ENCODE measurements around the gene ALLC.

ALLC gene

DNA sequence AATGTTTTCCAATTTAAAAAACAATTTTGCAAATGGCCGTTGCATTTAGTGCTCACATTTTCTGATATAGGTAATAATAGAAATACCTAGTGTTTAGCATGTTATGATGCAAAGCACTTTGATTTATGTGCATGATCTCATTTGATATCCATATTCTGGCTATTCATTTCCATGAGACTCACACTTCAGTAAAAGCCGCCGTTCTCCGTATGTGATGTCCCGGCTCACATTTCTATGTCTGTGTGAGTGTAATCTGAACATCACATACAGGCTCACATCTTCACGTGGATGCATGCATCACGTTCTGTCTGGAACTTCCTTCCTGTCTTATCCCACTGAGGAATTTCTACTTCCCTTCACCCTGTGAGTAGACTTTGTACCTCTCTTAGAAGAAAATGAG is 91.2 kb downstream of the ALLC start:
- Histone ChIP-seq H3K36me3 (replicated peaks; ENCODE audit: low read depth, low read length) (no peaks in the 10 kb centered on the region), H3K79me2 (ENCODE audit: low read length) (no peaks in the 10 kb centered on the region), H3K9ac (ENCODE audit: low read length) (no peak overlapping the region), H4K20me1 (ENCODE audit: insufficient read depth, low read length) (no peaks in the 10 kb centered on the region), H3K27me3 (ENCODE audit: low read depth, low read length) (peaks cover 57% of the 10 kb centered on the region), H3K4me2 (ENCODE audit: low read length) (no peak overlapping the region), H3K27ac (ENCODE audit: low read length) (no peak overlapping the region), H3K4me3 (ENCODE audit: low read length) (no peak overlapping the region), H3K9me3 (ENCODE audit: insufficient read depth, low read length) (no peaks in the 10 kb centered on the region), H3K4me1 (ENCODE audit: low read length) (peaks cover 5% of the 10 kb centered on the region), H2AFZ (ENCODE audit: low read depth, low read length) (no peak overlapping the region)
- TF ChIP-seq, protein P1, sequence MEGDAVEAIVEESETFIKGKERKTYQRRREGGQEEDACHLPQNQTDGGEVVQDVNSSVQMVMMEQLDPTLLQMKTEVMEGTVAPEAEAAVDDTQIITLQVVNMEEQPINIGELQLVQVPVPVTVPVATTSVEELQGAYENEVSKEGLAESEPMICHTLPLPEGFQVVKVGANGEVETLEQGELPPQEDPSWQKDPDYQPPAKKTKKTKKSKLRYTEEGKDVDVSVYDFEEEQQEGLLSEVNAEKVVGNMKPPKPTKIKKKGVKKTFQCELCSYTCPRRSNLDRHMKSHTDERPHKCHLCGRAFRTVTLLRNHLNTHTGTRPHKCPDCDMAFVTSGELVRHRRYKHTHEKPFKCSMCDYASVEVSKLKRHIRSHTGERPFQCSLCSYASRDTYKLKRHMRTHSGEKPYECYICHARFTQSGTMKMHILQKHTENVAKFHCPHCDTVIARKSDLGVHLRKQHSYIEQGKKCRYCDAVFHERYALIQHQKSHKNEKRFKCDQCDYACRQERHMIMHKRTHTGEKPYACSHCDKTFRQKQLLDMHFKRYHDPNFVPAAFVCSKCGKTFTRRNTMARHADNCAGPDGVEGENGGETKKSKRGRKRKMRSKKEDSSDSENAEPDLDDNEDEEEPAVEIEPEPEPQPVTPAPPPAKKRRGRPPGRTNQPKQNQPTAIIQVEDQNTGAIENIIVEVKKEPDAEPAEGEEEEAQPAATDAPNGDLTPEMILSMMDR (IDR thresholded peaks at IDR 0.05; ENCODE audit: low read depth, low read length): no peak
- no peak for TF ChIP-seq EZH2phosphoT487 (IDR thresholded peaks at IDR 0.05; ENCODE audit: low read depth)

DNA sequence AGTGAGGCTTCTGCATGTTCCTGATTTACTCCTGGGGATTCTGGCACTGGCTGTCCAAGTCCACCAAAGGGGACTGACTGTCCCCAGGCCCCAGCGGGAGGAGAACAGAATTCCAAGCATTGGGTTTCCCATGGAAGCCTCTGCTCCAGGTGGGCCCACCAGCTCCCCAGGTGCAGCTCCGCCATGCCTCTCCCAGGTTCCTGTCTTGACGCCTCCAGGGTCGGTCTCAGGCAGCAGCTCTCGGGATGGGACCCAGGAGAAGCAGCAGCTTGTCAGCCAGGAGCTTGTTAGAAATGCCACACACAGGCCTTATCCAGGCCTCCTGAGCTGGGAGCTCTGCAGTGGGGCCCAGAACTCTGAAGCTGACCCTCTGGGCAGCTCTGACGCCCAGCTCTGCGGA is 93.3 kb downstream of the ALLC start:
- no peaks in the 10 kb centered on the region for H3K9me3 ChIP-seq (ENCODE audit: insufficient read depth, low read length)
- no peak overlapping the region for H3K4me3 ChIP-seq (ENCODE audit: low read length)
- 0 out of 2 replicates have a peak overlapping the region, but pooled peaks have one; percentile 17 for H3K4me2 ChIP-seq (ENCODE audit: low read length)
- H3K4me1 ChIP-seq (ENCODE audit: low read length): peaks cover 5% of the 10 kb centered on the region
- no peaks in the 10 kb centered on the region for H3K36me3 ChIP-seq (replicated peaks; ENCODE audit: low read depth, low read length)
- peaks cover 59% of the 10 kb centered on the region for H3K27me3 ChIP-seq (ENCODE audit: low read depth, low read length)
- TF ChIP-seq EZH2phosphoT487 (IDR thresholded peaks at IDR 0.05; ENCODE audit: low read depth): no peak
- TF ChIP-seq, protein P1 (IDR thresholded peaks at IDR 0.05; ENCODE audit: low read depth, low read length): no peak
- H3K27ac ChIP-seq (ENCODE audit: low read length): no peak overlapping the region
- no peak overlapping the region for H3K9ac ChIP-seq (ENCODE audit: low read length)
- H4K20me1 ChIP-seq (ENCODE audit: insufficient read depth, low read length): no peaks in the 10 kb centered on the region
- no peak overlapping the region for H2AFZ ChIP-seq (ENCODE audit: low read depth, low read length)
- H3K79me2 ChIP-seq (ENCODE audit: low read length): no peaks in the 10 kb centered on the region

DNA sequence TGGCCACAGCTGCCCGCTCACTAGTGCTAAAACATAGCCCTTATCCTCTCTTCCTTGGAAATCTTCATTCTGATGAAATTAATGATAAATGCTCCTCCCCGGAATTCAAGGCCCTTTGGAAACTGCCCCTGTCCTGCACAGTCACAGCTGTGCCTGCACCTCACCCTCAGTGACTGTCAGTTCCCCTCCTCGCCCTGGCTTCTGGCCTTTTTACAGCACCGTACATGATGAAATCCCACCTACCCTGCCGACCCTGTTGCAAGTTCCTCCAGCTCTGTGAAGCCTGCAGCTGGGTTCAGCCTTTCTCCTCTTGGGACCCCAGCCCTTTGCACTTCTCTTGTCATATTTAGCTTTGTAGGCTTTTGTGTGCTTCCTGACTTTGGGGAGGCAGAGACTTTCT is 93.8 kb downstream of the ALLC start:
- no peak overlapping the region for H3K4me2 ChIP-seq (ENCODE audit: low read length)
- no peak for TF ChIP-seq EZH2phosphoT487 (IDR thresholded peaks at IDR 0.05; ENCODE audit: low read depth)
- TF ChIP-seq, protein P1 (IDR thresholded peaks at IDR 0.05; ENCODE audit: low read depth, low read length): no peak
- peaks cover 5% of the 10 kb centered on the region for H3K4me1 ChIP-seq (ENCODE audit: low read length)
- H3K4me3 ChIP-seq (ENCODE audit: low read length): no peak overlapping the region
- no peaks in the 10 kb centered on the region for H3K79me2 ChIP-seq (ENCODE audit: low read length)
- H2AFZ ChIP-seq (ENCODE audit: low read depth, low read length): no peak overlapping the region
- no peaks in the 10 kb centered on the region for H3K36me3 ChIP-seq (replicated peaks; ENCODE audit: low read depth, low read length)
- H3K27me3 ChIP-seq (ENCODE audit: low read depth, low read length): peaks cover 59% of the 10 kb centered on the region
- no peak overlapping the region for H3K27ac ChIP-seq (ENCODE audit: low read length)
- H3K9me3 ChIP-seq (ENCODE audit: insufficient read depth, low read length): no peaks in the 10 kb centered on the region
- H4K20me1 ChIP-seq (ENCODE audit: insufficient read depth, low read length): no peaks in the 10 kb centered on the region
- H3K9ac ChIP-seq (ENCODE audit: low read length): no peak overlapping the region
